ENCODE data around the gene KCNE4. TPM values are rescaled to one million over a fixed set of nuclear protein-coding genes. Genes with fewer than 3 reads are reported as not detected.

KCNE4 gene
- total RNA-seq, 1 donor: 37.6 TPM

DNA sequence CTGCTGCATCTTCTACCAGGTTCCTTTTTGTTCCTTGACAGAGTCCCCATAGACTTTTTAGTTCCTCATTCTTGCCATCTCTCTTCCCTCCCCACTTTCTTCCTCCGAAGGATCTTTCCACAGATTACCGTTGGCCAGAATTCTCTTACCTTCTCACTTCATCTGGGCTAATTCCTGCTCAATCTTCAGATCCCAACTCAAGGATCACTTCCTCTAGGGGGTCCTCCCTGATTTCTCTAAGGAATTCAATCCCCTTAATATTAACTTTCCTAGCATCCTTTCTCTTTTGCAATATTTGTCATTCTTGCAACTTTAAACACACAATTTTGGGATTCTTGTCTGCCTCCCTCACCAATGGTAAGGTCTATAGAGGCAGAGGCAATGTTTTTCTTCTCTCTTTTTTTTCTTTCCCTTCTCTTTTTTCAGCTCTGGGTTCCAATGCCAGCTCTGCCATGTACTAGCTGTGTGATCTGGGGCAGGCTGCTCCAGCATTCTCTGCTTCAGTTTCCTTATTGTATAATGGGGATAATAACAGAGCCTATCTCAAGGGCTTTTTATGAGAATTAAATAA, 5.4 kb upstream of the KCNE4 start:
- Histone ChIP-seq H3K4me3 (ENCODE audit: insufficient read depth, low read length) (no peak overlapping the region), H3K27ac (ENCODE audit: low read depth, low read length) (peak overlapping the region; percentile 89), H3K79me2 (ENCODE audit: insufficient read depth, low read length) (no peaks in the 10 kb centered on the region), H3K27me3 (ENCODE audit: insufficient read depth, low read length) (no peaks in the 10 kb centered on the region), H3K36me3 (ENCODE audit: insufficient read depth, low read length) (no peaks in the 10 kb centered on the region), H3K9me3 (ENCODE audit: low read depth, low read length) (no peaks in the 10 kb centered on the region), H3K4me1 (ENCODE audit: insufficient read depth, low read length) (peaks cover 47% of the 10 kb centered on the region), H2AFZ (ENCODE audit: low read length) (no peak overlapping the region), H3K4me2 (ENCODE audit: insufficient read depth, low read length) (peak overlapping the region; percentile 52), H4K20me1 (ENCODE audit: insufficient read depth, low read length) (no peaks in the 10 kb centered on the region)
- TF ChIP-seq, protein P1, sequence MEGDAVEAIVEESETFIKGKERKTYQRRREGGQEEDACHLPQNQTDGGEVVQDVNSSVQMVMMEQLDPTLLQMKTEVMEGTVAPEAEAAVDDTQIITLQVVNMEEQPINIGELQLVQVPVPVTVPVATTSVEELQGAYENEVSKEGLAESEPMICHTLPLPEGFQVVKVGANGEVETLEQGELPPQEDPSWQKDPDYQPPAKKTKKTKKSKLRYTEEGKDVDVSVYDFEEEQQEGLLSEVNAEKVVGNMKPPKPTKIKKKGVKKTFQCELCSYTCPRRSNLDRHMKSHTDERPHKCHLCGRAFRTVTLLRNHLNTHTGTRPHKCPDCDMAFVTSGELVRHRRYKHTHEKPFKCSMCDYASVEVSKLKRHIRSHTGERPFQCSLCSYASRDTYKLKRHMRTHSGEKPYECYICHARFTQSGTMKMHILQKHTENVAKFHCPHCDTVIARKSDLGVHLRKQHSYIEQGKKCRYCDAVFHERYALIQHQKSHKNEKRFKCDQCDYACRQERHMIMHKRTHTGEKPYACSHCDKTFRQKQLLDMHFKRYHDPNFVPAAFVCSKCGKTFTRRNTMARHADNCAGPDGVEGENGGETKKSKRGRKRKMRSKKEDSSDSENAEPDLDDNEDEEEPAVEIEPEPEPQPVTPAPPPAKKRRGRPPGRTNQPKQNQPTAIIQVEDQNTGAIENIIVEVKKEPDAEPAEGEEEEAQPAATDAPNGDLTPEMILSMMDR (IDR thresholded peaks at IDR 0.05; ENCODE audit: extremely low read depth, low read depth, low read length): no peak
- no peak for DNase-seq (ENCODE audit: insufficient read length, low spot score, missing footprints)

DNA sequence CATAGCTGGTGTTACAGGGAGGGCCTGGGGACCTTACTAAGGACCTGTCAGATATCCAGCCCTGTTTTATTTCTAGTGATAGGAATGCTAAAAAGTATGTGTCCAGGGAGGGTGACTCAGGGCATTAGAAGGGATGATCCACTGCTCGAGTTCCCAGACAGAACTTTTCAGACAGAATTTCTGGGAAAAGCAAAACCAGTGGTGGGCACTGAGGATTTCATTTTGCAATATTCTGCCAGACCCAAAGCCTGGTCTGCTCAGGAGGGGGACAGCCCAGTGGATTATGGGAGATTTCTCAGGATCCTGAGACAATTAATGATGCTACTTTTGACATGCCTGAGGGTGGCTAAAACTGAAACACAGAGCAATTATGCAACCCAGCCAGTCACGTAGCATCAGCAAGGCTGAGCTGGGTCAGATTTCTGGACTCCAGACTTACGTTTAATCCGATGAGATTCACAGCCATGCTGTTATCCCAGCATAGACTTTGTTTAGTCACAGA, 4.7 kb upstream of the KCNE4 start:
- no peaks in the 10 kb centered on the region for H3K36me3 ChIP-seq (ENCODE audit: insufficient read depth, low read length)
- H3K4me3 ChIP-seq (ENCODE audit: insufficient read depth, low read length): peak overlapping the region; percentile 43
- peak overlapping the region; percentile 89 for H3K27ac ChIP-seq (ENCODE audit: low read depth, low read length)
- peak overlapping the region; percentile 52 for H3K4me2 ChIP-seq (ENCODE audit: insufficient read depth, low read length)
- peak; percentile 96 for DNase-seq (ENCODE audit: insufficient read length, low spot score, missing footprints)
- H3K27me3 ChIP-seq (ENCODE audit: insufficient read depth, low read length): no peaks in the 10 kb centered on the region
- TF ChIP-seq, protein P1 (IDR thresholded peaks at IDR 0.05; ENCODE audit: extremely low read depth, low read depth, low read length): no peak
- no peak overlapping the region for H2AFZ ChIP-seq (ENCODE audit: low read length)
- no peaks in the 10 kb centered on the region for H3K79me2 ChIP-seq (ENCODE audit: insufficient read depth, low read length)
- peaks cover 43% of the 10 kb centered on the region for H3K4me1 ChIP-seq (ENCODE audit: insufficient read depth, low read length)
- no peaks in the 10 kb centered on the region for H4K20me1 ChIP-seq (ENCODE audit: insufficient read depth, low read length)
- no peaks in the 10 kb centered on the region for H3K9me3 ChIP-seq (ENCODE audit: low read depth, low read length)

DNA sequence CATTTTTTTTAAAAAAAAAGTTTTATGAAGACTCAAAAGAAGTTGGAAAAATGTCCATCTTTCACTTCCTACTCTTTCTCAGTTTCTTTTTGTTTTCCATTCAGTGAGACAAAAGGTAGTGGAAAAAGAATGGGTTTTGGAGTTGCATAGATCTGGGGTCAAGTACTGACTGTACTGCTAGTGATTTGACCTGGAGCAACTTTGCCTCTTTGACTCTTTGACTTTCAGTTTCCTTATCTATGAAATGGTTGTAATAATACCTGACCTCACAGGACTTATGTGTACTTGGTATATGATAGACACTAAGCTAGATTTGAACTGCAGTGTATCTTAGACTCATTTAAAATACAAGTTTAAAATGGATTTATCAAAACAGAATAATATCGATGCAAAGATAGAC, 3.5 kb upstream of the KCNE4 start:
- Histone ChIP-seq H3K9me3 (ENCODE audit: low read depth, low read length) (no peaks in the 10 kb centered on the region), H3K4me3 (ENCODE audit: insufficient read depth, low read length) (no peak overlapping the region), H4K20me1 (ENCODE audit: insufficient read depth, low read length) (no peaks in the 10 kb centered on the region), H3K36me3 (ENCODE audit: insufficient read depth, low read length) (no peaks in the 10 kb centered on the region), H3K4me2 (ENCODE audit: insufficient read depth, low read length) (no peak overlapping the region), H3K27me3 (ENCODE audit: insufficient read depth, low read length) (no peaks in the 10 kb centered on the region), H3K27ac (ENCODE audit: low read depth, low read length) (peak overlapping the region; percentile 89), H3K79me2 (ENCODE audit: insufficient read depth, low read length) (peaks cover 10% of the 10 kb centered on the region), H2AFZ (ENCODE audit: low read length) (no peak overlapping the region), H3K4me1 (ENCODE audit: insufficient read depth, low read length) (peaks cover 46% of the 10 kb centered on the region)
- TF ChIP-seq, protein P1 (IDR thresholded peaks at IDR 0.05; ENCODE audit: extremely low read depth, low read depth, low read length): no peak
- DNase-seq (ENCODE audit: insufficient read length, low spot score, missing footprints): peak; percentile 62

DNA sequence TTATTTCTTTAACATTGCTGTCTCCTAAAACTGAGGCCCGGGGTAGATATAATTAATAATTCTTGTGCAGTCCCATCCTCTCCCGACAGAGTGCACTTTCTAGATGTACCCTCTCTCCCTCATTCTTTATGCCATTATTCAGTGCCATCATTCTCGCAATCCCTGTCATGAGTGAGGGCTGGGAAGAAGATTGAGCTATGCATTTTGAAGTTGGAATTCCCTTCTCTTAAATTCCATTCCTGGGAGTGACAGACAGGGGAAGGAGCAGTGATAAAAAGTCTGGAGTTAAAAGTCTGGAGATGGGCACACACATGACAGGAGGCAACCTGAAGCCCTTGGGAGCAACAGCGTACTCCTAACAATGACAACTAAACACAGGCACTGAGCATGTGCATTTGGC, 2.6 kb upstream of the KCNE4 start:
- no peak overlapping the region for H3K4me2 ChIP-seq (ENCODE audit: insufficient read depth, low read length)
- peaks cover 54% of the 10 kb centered on the region for H3K4me1 ChIP-seq (ENCODE audit: insufficient read depth, low read length)
- no peak overlapping the region for H3K4me3 ChIP-seq (ENCODE audit: insufficient read depth, low read length)
- no peak for DNase-seq (ENCODE audit: insufficient read length, low spot score, missing footprints)
- TF ChIP-seq, protein P1 (IDR thresholded peaks at IDR 0.05; ENCODE audit: extremely low read depth, low read depth, low read length): no peak
- H3K79me2 ChIP-seq (ENCODE audit: insufficient read depth, low read length): peaks cover 10% of the 10 kb centered on the region
- no peaks in the 10 kb centered on the region for H3K36me3 ChIP-seq (ENCODE audit: insufficient read depth, low read length)
- no peaks in the 10 kb centered on the region for H3K27me3 ChIP-seq (ENCODE audit: insufficient read depth, low read length)
- H2AFZ ChIP-seq (ENCODE audit: low read length): no peak overlapping the region
- no peaks in the 10 kb centered on the region for H3K9me3 ChIP-seq (ENCODE audit: low read depth, low read length)
- H3K27ac ChIP-seq (ENCODE audit: low read depth, low read length): no peak overlapping the region
- no peaks in the 10 kb centered on the region for H4K20me1 ChIP-seq (ENCODE audit: insufficient read depth, low read length)

All from osteoblast (primary cell).